HL-60 (cell line): ENCODE results near the gene TAF3.

Source experiments
- CTCF ChIP-seq: IDR thresholded peaks from one replicate; pipeline ENCODE4 v1.5.1; 2011; ENCODE audit warnings: low read length, control low read depth, inconsistent platforms; ENCODE audit not compliant: insufficient read depth
- GABPA ChIP-seq: IDR thresholded peaks from 2 replicates; pipeline ENCODE4 v1.6.1; 2012; ENCODE audit warnings: low read depth
- REST ChIP-seq: IDR thresholded peaks from 2 replicates; pipeline ENCODE4 v1.6.1; 2012; ENCODE audit warnings: low read depth; ENCODE audit not compliant: insufficient replicate concordance

DNA sequence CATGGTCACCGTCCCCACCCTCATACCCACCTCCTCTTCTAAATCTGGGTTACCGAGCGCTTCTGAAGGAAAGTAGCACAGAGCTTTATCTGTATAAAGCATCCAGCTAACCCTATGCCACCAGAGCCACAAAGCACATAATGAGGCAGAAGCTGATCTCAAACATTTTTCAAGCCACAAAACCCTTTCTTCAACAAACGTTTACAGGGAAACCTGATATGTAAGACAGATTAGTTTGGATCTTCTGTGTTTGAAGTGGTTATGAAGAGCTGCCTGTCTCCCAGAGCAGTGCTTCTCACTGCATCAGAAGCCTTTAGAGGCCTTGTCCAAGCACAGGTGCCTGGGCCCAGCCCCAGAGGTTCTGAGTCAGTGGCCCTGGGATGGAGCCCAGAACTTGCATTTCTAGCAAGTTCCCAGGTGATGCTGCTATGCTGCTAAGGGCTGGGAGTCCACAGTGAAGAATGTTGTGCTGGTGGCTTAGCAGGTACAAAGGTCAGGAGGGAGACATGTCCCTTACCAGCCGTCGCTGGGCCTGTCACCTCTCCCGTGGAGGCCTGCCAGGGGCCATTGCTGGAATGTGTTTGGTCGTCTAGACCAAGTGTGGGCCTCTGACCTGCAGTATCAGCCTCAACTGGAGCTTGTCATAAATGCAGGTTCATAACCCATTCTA, 90.4 kb downstream of the TAF3 start:
- no peak for TF ChIP-seq REST
- no peak for TF ChIP-seq CTCF
- TF ChIP-seq GABPA: no peak
